Keratinocyte (primary cell): ENCODE measurements around the gene DRP2. TPM values are rescaled to one million over a fixed set of nuclear protein-coding genes. Genes with fewer than 3 reads are reported as not detected.

Source experiments
- DNase-seq: peaks from one replicate; pipeline ENCODE4 v3.0.0-alpha.2; 2011; ENCODE audit warnings: low read depth, missing footprints, low spot score
- FAIRE-seq: peaks from 2 replicates; lab custom pipeline; 2011; peaks lifted over from hg19 to GRCh38; lab: Jason Lieb, UNC
- H2AFZ ChIP-seq: 2 replicates; pipeline ENCODE4 v1.6.0; 2012; ENCODE audit warnings: low read length, control low read depth, inconsistent platforms; ENCODE audit not compliant: control insufficient read depth
- H3K27ac ChIP-seq: 2 replicates; pipeline ENCODE4 v1.5.1; 2011; ENCODE audit warnings: low read length; ENCODE audit not compliant: control insufficient read depth, insufficient read depth
- H3K27me3 ChIP-seq: 3 replicates; pipeline ENCODE4 v1.6.0; 2011; ENCODE audit warnings: low read length; ENCODE audit not compliant: control insufficient read depth, insufficient read depth; ENCODE audit errors: extremely low read depth
- H3K36me3 ChIP-seq, 2 experiments: 2 replicates in 1 of 2; 3 replicates in 1 of 2; pipeline ENCODE4 v1.5.1; 2011; ENCODE audit warnings: low read length in 2 of 2, mild to moderate bottlenecking in 1 of 2; ENCODE audit not compliant: control insufficient read depth in 2 of 2, insufficient read depth in 2 of 2; ENCODE audit errors: extremely low read depth in 1 of 2
- H3K4me1 ChIP-seq: 3 replicates; pipeline ENCODE4 v1.5.1; 2011; ENCODE audit warnings: low read length; ENCODE audit not compliant: control insufficient read depth, insufficient read depth; ENCODE audit errors: extremely low read depth
- H3K4me2 ChIP-seq: 3 replicates; pipeline ENCODE4 v1.6.0; 2011; ENCODE audit warnings: low read depth, low read length; ENCODE audit not compliant: control insufficient read depth, insufficient read depth; ENCODE audit errors: extremely low read depth
- H3K4me3 ChIP-seq, 3 experiments: fragments of 200-600 bp in 1 of 3; sonication (generic) in 1 of 3; 2 replicates in 2 of 3; 3 replicates in 1 of 3; pipeline ENCODE4 v1.5.1; 2011 to 2016; ENCODE audit warnings: low read length in 3 of 3, mild to moderate bottlenecking in 3 of 3, control low read depth in 2 of 3, inconsistent platforms in 1 of 3, low read depth in 1 of 3, mixed read lengths in 1 of 3, mixed run types in 1 of 3, moderate library complexity in 1 of 3; ENCODE audit not compliant: control insufficient read depth in 2 of 3, insufficient read depth in 2 of 3; ENCODE audit errors: extremely low read depth in 1 of 3
- H3K79me2 ChIP-seq: 2 replicates; pipeline ENCODE4 v1.6.0; 2012; ENCODE audit warnings: low read length; ENCODE audit not compliant: control insufficient read depth, insufficient read depth
- H3K9ac ChIP-seq: 3 replicates; pipeline ENCODE4 v1.6.0; 2011; ENCODE audit warnings: low read length; ENCODE audit not compliant: control insufficient read depth, insufficient read depth; ENCODE audit errors: extremely low read depth
- H3K9me1 ChIP-seq: 3 replicates; pipeline ENCODE4 v1.6.0; 2011; ENCODE audit warnings: low read length; ENCODE audit not compliant: control insufficient read depth, insufficient read depth; ENCODE audit errors: extremely low read depth
- H3K9me3 ChIP-seq: 2 replicates; pipeline ENCODE4 v1.5.1; 2012; ENCODE audit warnings: low read depth, low read length; ENCODE audit not compliant: control insufficient read depth
- H4K20me1 ChIP-seq: 3 replicates; pipeline ENCODE4 v1.6.0; 2011; ENCODE audit warnings: low read length; ENCODE audit not compliant: control insufficient read depth, insufficient read depth; ENCODE audit errors: extremely low read depth
- CTCF ChIP-seq, 3 experiments: IDR thresholded peaks in 1 of 3; conservative IDR thresholded peaks in 1 of 3; optimal IDR thresholded peaks in 1 of 3; 2 replicates in 2 of 3; 3 replicates in 1 of 3; pipeline versions ENCODE3 to v1.5.1; 2011; ENCODE audit warnings: low read length in 3 of 3, mild to moderate bottlenecking in 3 of 3, moderate library complexity in 2 of 3, control low read depth in 1 of 3, inconsistent platforms in 1 of 3; ENCODE audit not compliant: insufficient read depth in 2 of 3; ENCODE audit errors: extremely low read depth in 1 of 3
- EZH2 ChIP-seq: IDR thresholded peaks from one replicate; pipeline ENCODE4 v1.6.1; 2012; ENCODE audit warnings: inconsistent platforms, mild to moderate bottlenecking, low read length, moderate library complexity
- dilution Hi-C: fragments of 300-500 bp; cut with MboI; formaldehyde crosslinking; loops from one replicate; pipeline ENCODE4 v1.7.0; 2020; ENCODE audit warnings: low sequenced_read_pairs; ENCODE audit not compliant: extremely low pct_ligation_motif_present
- polyA plus RNA-seq, 5 experiments: library from polyadenylated mRNA; depleted of rRNA in 3 of 5; stranded (reverse) in 3 of 5; stranded (forward) in 1 of 5; unstranded in 1 of 5; fragments of >200 nt; gene quantifications; 1 replicate in 1 of 5; 2 replicates in 3 of 5; 3 replicates in 1 of 5; pipeline versions ENCODE4 v1.2.1 to v1.2.3, GENCODE V29; 2011 to 2012; ENCODE audit warnings: missing spikeins in 2 of 5, low read depth in 1 of 5, low replicate concordance in 1 of 5

DRP2 gene
- polyA plus RNA-seq, 1 donor (not counting 4 experiments of a cell fraction or from before 2014, with no cell fraction given) = 0.08 TPM

- no peak overlapping the region for H3K9ac ChIP-seq
- no peaks in the 10 kb centered on the region for H4K20me1 ChIP-seq
- no peak overlapping the region for H2AFZ ChIP-seq
- H3K36me3 ChIP-seq = no peaks in the 10 kb centered on the region
- H3K9me3 ChIP-seq = no peaks in the 10 kb centered on the region
- H3K27me3 ChIP-seq = no peaks in the 10 kb centered on the region
- no peaks in the 10 kb centered on the region for H3K4me1 ChIP-seq
- H3K4me2 ChIP-seq = no peak overlapping the region
- no peak overlapping the region for H3K27ac ChIP-seq
- DNase-seq (no peak), FAIRE-seq (no peak)
- H3K79me2 ChIP-seq = no peaks in the 10 kb centered on the region
- dilution Hi-C loops = no loop called here
- H3K4me3 ChIP-seq = no peak overlapping the region
- TF ChIP-seq CTCF (optimal IDR thresholded peaks at IDR 0.05 in 1 of 3, IDR thresholded peaks at IDR 0.05 in 1 of 3, conservative IDR thresholded peaks at IDR 0.05 in 1 of 3; ENCODE audit: extremely low read depth in 1 of 3, insufficient read depth in 2 of 3, low read length in 3 of 3) (no peak), EZH2 (no peak)
- H3K9me1 ChIP-seq = no peaks in the 10 kb centered on the region
Measured at GRCh38 chrX:101232316-101232715, 12.7 kb downstream of the DRP2 start.

GRCh38 chrX:101237041-101237440 is 17.5 kb downstream of the DRP2 start:
- Histone ChIP-seq H3K4me3 (no peak overlapping the region), H3K27me3 (no peaks in the 10 kb centered on the region), H3K4me1 (no peaks in the 10 kb centered on the region), H2AFZ (no peak overlapping the region), H3K9me1 (no peaks in the 10 kb centered on the region), H3K9ac (no peak overlapping the region), H3K4me2 (no peak overlapping the region), H3K79me2 (no peaks in the 10 kb centered on the region), H3K9me3 (no peaks in the 10 kb centered on the region), H3K36me3 (no peaks in the 10 kb centered on the region), H3K27ac (no peak overlapping the region), H4K20me1 (no peaks in the 10 kb centered on the region)
- no peak for DNase-seq
- no peak for FAIRE-seq
- no peak for TF ChIP-seq EZH2
- TF ChIP-seq CTCF (optimal IDR thresholded peaks at IDR 0.05 in 1 of 3, IDR thresholded peaks at IDR 0.05 in 1 of 3, conservative IDR thresholded peaks at IDR 0.05 in 1 of 3; ENCODE audit: extremely low read depth in 1 of 3, insufficient read depth in 2 of 3, low read length in 3 of 3) = no peak
- dilution Hi-C loops = no loop called here
